Measurements from ENCODE around the gene MKRN2.
A peak's percentile ranks its signal among the peaks of the same experiment; 100 is the strongest.
"Not testable (repeated sequence)": the region's sequence is repeated elsewhere in the genome, so short reads cannot be mapped to it uniquely, and the experiment has no call there.

Gene MKRN2

GRCh38 chr3:12556690-12557472 lies at the start of gene MKRN2:
Gene MKRN2 (plus strand): TSS chr3:12557087. CDS start chr3:12557151, 64 bp downstream.
- peak; percentile 72 to 77 for DNase-seq (ENCODE audit: low read depth in 2 of 2)

DNA sequence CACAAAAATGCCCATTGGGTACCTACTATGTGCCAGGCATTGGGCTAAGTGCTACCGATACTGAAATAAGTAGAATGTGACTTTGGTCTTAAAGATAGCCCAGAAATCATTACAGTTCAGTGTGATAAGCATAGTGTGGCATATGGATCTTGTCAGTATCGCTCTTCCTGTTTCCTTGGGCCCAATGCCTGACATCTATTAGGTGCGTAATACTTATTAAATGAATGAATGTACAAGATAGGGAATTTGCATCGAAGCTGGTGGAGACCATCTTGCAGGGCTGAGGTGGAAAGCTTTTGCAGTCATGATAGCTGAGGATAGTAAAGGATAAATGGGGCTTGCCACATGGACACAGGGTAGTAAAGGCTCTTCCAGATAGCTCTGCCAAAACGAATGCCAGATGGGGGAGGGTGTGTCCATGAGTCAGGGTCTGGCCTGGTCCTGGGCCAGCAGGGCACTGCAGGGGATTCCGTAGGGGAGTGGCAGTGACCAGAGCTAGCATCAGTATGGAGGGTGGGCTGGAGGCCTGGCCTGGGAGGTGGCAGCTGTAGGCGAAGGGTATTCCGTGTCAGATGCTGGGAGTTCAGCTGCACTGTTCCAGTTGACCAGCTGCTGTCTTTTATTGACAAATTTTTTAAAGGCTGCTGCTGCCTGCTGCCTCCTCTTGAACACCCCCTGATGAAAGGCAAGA lies 49.2 kb upstream of the MKRN2 start:
- DNase-seq (ENCODE audit: low read depth in 2 of 2), result no peak

DNA sequence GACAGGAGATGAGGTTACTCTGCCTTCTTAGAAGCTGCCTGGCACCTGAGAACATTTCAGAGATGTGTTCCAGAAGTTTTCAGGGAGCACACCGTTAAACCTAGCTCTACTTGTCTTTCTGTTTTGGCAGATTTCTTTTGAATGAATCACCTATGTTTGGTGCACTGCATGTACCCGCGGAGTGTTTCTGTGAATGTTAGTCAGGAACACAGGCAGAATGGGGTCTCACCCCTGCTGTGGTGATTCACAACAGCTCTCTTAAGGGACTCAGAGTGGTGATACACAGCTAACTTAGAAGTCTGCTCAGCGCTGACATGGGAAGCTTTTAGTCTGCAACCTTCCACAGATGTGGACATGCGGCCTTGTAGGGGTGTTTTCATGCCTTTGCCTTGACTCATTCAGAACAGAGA lies 48.6 kb upstream of the MKRN2 start:
- no peak for DNase-seq (ENCODE audit: low read depth in 2 of 2)

- no peak for DNase-seq (ENCODE audit: low read depth in 2 of 2)
Observed at GRCh38 chr3:12509466-12509865, 47.4 kb upstream of the MKRN2 start.

GRCh38 chr3:12512534-12513118 lies 44.3 kb upstream of the MKRN2 start:
- DNase-seq (ENCODE audit: low read depth in 2 of 2), result no peak

- no peak for DNase-seq (ENCODE audit: low read depth in 2 of 2)
Observed at GRCh38 chr3:12513694-12514446, 43.0 kb upstream of the MKRN2 start.

GRCh38 chr3:12515631-12516030 lies 41.3 kb upstream of the MKRN2 start:
- no peak for DNase-seq (ENCODE audit: low read depth in 2 of 2)

DNA sequence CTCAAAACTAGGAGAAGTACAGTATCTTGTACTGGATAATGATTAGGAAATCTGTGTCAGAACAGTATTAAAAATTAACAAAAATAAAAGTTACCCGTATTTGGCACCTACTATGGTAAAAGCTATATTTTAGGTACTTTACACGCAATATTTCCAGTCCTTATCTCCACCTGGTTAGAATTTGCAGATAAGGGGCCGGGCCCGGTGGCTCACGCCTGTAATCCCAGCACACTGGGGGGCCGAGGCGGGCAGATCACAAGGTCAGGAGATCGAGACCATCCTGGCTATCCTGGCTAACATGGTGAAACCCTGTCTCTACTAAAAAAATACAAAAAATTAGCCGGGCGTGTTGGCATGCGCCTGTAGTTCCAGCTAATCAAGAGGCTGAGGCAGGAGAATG lies 40.0 kb upstream of the MKRN2 start:
- DNase-seq (ENCODE audit: low read depth in 2 of 2), result no peak

DNA sequence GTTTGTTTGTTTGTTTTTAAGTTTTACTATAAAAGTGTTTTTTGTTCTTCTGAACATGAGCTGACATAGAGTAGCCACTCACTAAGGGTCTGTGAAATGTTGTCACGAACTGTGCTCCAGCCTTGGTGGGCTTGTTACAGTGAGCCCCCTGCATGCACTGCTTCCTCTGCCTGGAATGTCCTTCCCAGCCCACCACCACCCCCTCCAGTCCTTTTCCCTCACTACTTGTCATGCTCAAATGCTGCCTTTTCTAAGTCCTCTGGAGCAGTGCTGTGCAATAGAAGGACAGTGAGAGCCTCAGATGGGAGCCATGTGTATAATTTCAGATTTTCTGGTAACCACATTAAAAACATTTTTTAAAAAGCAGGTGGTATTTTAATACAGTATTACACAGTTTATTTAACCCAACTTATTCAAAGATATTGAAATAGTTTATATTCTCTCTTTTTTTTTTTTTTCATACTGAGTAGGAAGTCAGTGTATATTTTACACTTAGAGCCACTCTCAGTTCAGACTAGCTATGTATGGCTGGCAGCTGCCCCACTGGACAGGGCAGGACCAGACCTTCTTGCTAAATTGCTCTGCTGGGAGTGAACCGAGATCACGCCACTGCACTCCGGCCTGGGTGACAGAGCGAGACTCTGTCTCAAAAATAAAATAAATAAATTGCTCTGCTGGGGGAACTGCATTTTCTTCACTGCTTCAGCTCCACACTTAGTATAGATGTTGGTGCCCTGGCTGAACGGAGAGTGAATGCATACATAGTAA lies 38.4 kb upstream of the MKRN2 start:
- DNase-seq (ENCODE audit: low read depth in 2 of 2), result no peak

DNA sequence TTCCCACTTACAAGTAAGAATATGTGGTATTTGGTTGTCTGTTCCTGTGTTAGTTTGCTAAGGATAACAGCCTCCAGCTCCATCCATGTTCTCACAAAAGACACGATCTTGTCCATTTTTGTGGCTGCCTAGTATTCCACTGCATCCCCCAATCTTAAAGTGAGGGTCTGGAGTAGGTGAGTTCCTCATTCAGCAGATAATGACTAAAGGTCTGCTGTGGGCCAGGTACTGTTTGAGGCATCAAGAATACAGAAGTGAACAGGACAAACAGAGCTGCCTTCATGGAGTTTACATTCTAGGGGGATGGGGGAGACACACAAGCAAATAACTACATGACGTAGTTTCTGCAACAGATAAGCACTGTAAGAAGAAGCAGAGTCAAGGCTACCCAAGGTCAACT lies 35.9 kb upstream of the MKRN2 start:
- no peak for DNase-seq (ENCODE audit: low read depth in 2 of 2)

DNA sequence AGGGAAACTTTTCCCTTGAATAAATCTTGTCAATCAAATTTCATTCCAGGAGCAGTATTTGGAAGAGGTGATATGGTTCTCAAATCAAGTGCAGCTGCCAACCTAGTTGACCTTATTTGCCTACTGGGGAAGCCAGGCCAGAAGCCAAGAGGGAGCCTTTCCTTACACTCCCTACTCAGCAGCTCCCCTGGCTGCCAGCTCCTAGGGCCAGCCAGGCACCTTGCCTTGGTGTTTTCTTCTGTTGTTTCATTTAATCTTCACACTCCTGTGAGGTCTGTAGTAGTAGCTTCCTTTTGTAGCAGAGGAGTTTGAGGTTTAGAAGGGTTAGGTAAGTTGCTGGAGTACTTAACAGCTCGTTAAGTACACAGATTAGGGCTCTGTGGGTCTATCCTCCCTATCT lies 34.2 kb upstream of the MKRN2 start:
- DNase-seq (ENCODE audit: low read depth in 2 of 2), result no peak

- DNase-seq (ENCODE audit: low read depth in 2 of 2), result no peak
Observed at GRCh38 chr3:12527757-12528143, 29.1 kb upstream of the MKRN2 start.

- no peak for DNase-seq (ENCODE audit: low read depth in 2 of 2)
Observed at GRCh38 chr3:12532182-12532581, 24.7 kb upstream of the MKRN2 start.

DNA sequence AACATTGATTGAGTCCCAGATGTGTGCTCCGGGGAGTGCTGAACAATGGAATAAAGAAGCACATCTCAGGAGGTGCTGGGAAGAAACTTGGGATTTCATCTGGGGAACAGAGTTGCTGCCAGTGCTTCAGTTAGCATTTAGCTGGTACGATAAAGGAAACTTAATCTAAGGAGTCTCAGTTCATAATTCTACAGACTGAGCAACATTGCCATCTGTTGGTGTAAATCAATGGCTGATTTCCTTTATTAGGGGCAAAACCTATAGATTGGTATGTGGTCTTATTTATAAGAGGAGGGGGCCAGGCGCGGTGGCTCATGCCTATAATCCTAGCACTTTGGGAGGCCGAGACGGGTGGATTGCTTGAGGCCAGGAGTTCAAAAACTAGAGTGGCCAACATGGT lies 20.5 kb upstream of the MKRN2 start:
- no peak for DNase-seq (ENCODE audit: low read depth in 2 of 2)

DNA sequence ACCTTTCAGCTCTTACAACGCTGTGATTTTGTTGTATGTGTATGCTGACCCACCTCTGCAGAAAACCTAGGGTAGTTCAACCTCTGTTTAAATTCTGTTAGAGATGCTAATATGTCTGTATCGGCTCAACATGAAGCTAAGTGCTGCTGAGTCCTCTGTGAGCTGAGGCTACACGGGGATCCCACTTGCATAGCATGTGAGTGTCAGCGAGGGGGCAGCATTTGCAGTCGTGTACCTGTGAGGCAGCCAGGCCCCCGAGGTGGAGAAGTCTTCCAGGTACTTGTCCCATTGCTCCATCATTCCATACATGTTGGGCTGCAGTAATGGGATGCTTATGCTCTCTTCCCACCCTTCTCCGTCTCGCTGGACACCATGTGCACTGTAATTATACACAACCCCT lies 15.3 kb upstream of the MKRN2 start:
- no peak for DNase-seq (ENCODE audit: low read depth in 2 of 2)

DNA sequence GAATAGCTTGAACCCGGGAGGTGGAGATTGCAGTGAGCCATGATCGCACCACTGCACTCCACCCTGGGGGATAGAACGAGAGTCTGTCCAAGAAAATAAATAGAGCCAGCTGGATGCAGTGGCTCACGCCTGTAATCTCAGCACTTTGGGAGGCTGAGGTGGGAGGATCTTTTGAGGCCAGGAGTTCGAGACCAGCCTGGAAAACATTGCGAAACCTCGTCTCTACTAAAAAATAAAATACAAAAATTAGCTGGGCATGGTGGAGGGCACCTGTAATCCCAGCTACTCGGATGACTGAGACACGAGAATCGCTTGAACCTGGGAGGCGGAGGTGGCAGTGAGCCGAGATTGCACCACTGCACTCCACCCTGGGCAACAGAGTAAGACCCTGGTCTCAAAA lies 13.4 kb upstream of the MKRN2 start:
- not testable (repeated sequence) for DNase-seq (ENCODE audit: low read depth in 2 of 2)

DNA sequence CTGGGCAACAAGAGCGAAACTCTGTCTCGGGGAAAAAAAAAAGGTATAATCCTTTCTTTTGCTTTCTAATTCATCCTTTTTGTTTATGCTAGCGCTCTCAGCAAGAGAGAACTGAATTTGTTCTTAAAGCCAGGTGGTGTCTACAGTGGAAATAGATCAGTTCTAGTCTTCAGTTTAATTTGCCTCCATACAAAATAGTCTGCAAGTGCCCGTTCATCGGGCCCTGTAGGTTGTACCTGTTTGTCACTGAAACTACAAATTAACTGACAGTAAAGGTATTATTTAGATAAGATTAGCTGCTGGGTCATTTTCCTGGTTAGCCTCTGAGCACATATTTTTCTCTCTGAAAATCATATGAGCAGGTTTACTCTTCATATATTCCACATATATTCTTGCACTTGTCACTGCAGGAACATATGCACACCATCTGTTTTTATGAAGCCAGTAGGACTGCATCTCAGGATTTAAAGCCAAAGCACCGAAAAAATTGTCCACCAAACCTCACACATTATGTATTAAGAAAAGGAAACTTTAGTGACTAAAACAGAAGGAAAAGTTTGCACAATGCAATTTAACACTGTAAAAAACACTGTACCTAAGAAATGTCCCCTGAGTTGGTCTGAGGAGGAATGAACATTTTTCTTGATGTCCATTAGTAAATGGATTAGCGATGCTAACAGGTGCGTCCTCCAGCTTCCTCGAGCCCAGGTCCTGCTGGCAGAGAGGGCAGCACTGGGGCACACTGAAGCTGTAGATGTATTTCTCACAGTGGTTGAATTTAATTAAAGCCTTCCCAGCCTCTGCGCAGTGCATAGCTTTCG lies 12.0 kb upstream of the MKRN2 start:
- DNase-seq (ENCODE audit: low read depth in 2 of 2), result no peak

GRCh38 chr3:12545473-12545791 lies 11.5 kb upstream of the MKRN2 start, which contains the start of gene MKRN2OS:
Gene MKRN2OS (minus strand): TSS chr3:12545499. CDS start chr3:12545464, 35 bp downstream.
- no peak for DNase-seq (ENCODE audit: low read depth in 2 of 2)

DNA sequence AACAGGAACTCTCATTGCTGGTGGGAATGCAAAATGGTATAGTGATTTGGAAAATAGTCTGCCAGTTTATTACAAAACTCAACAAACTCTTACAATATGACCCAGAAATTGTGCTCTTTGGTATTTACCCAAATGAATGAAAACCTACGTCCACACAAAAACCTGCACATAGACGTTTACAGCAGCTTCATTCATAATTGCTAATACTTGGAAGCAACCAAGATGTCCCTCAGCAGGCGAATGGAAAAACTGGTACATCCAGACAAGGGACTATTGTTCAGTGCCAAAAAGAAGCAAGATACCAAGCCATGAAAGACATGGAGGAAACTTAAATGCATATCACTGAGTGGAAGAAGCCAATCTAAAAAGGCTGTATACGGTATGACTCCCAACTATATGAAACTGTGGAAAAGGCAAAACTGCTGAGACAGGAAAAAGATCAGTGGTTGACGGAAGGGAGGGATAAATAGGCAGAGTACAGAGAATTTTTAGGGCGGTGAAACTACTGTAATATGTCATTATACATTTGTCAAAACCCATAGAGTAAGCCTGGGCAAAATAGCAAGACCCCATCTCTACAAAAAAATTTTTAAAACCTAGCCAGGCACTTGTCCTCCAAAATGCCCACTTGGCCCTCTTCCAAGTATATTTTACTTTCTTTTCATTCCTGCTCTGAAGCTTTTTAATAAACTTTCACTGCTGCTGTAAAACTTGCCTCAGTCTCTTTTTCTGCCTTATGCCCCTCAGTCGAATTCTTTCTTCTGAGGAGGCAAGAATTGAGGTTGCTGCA lies 6.7 kb upstream of the MKRN2 start:
- DNase-seq (ENCODE audit: low read depth in 2 of 2), result no peak

GRCh38 chr3:12553921-12554391 lies 2.9 kb upstream of the MKRN2 start:
- no peak for DNase-seq (ENCODE audit: low read depth in 2 of 2)

All from activated CD4-positive, alpha-beta T cell treated with anti-CD3 and anti-CD28 coated beads for 24 hours (primary cell).